PFSK-1 (cell line): ENCODE data around the gene ADAM12.

ENCODE experiments used
- FOXP2 ChIP-seq: optimal IDR thresholded peaks from 2 replicates; pipeline ENCODE3; 2011; ENCODE audit warnings: borderline replicate concordance, control low read depth, inconsistent platforms; ENCODE audit not compliant: insufficient read depth; ENCODE audit errors: extremely low read length, extremely low read depth
- POLR2AphosphoS5 ChIP-seq: IDR thresholded peaks from 2 replicates; pipeline ENCODE4 v1.6.1; 2012; ENCODE audit warnings: low read depth, mild to moderate bottlenecking, control low read depth, low read length, moderate library complexity
- REST ChIP-seq, 2 experiments: IDR thresholded peaks; 2 replicates each; pipeline versions ENCODE4 v1.6.1 to v1.8.0; 2011 to 2012; ENCODE audit warnings: low read depth in 2 of 2, low read length in 2 of 2, control low read depth in 1 of 2, inconsistent platforms in 1 of 2, mild to moderate bottlenecking in 1 of 2, moderate library complexity in 1 of 2; ENCODE audit not compliant: insufficient read depth in 1 of 2
- SIN3A ChIP-seq: IDR thresholded peaks from 2 replicates; pipeline ENCODE4 v1.6.1; 2012; ENCODE audit warnings: mild to moderate bottlenecking, low read length, moderate library complexity, borderline replicate concordance; ENCODE audit not compliant: insufficient read depth
- TAF1 ChIP-seq: IDR thresholded peaks from 2 replicates; pipeline ENCODE4 v1.6.1; 2012; ENCODE audit warnings: low read length, control low read depth, borderline replicate concordance; ENCODE audit not compliant: insufficient read depth

Gene ADAM12

GRCh38 chr10:126314863-126315493 is 73.3 kb downstream of the ADAM12 start:
- TF ChIP-seq REST (IDR thresholded peaks at IDR 0.05; ENCODE audit: insufficient read depth in 1 of 2, low read depth in 2 of 2, low read length in 2 of 2) (no peak), SIN3A (no peak), POLR2AphosphoS5 (no peak), TAF1 (no peak), FOXP2 (no peak)

DNA sequence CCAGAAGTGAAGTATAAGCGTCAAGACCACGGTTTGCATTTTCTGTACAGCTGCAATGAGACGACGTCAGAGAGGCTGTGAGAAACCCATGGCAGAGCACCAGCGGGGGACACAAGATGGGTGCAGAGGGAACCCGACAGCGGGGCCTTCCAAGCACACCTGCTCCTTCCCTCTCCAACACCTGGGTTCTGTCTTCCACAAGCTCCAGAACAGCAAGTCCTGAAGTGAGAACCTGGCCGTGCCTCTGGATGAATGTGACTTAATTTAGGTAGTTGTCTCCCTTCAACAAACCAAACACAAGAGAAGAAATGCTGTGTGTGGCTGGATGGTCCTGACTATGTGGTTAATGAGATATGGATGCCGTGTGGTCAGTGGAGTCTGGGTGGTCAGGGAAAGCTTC is 76.1 kb downstream of the ADAM12 start:
- no peak for TF ChIP-seq FOXP2
- no peak for TF ChIP-seq SIN3A
- TF ChIP-seq REST (IDR thresholded peaks at IDR 0.05; ENCODE audit: insufficient read depth in 1 of 2, low read depth in 2 of 2, low read length in 2 of 2) = no peak
- TF ChIP-seq TAF1 = no peak
- TF ChIP-seq POLR2AphosphoS5 = no peak

DNA sequence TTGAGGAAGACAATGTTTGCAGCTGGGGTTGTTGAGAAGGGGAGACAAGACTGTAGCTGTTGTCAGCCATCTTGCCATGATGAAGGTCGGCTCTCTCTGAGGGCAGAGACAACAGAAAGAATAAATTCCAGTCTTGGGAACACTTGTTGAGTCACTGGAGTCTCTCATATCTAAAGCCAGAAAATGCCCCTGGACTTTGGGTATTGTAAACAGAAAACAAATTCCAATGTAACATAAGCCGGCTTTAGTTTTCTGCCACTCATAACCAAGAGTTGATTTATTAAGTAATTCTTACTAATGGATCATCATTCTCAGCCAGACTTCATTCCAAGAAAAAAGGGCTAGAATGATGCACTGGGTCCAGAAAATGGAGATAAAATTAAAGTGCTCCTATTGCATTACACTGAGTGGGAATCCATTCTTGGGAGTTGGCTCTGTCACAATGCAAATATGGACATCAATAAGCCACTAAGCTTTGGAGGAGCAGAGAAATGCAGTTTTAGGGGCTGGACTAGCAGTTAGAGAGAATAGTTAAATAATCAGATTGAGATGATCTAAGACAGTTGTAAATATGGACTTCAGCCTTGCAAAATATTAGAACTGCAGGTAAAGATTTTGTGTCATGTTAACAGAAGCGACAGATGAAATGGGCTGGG is 78.9 kb downstream of the ADAM12 start:
- no peak for TF ChIP-seq FOXP2
- no peak for TF ChIP-seq REST (IDR thresholded peaks at IDR 0.05; ENCODE audit: insufficient read depth in 1 of 2, low read depth in 2 of 2, low read length in 2 of 2)
- no peak for TF ChIP-seq TAF1
- no peak for TF ChIP-seq SIN3A
- TF ChIP-seq POLR2AphosphoS5 = no peak

DNA sequence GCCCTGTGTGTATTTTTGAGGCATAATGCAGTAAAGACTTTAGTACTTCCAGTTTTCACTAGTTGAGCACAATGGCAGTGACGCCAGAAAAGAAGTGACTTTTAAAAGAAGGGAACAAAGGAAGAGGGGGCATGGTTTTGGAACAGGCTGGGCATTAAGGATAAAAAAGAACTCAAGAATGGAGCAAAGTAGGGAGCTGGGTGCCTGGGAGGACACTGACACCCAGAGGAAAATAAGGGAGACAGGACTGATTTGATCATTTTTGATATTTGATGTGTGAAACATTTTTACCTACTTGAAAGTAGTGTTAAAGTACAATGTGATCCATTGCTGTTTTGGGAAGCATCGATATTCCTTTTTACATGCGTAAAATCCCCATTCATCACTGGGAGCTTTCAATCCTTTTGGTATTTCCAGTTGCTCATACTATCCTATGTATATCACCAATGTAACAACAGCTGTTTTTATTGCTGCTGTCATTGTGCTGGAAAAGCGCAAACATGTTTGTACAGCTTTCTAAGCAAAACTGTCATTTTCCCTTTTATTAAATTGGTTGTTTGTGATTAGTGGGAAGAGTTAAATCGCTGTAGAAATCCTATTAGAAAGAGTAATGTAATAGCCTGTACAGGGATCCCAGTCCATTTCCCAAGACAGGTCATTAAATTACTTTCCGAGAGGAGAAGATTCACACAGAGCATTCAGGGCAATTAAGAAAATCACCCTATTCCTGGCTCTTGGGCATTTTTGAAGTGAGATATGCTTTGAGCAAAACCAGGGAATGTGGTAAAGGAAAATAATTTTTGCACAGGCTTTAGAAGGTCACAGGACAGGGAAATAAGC is 85.2 kb downstream of the ADAM12 start:
- TF ChIP-seq TAF1 (no peak), POLR2AphosphoS5 (no peak), FOXP2 (no peak), SIN3A (no peak), REST (IDR thresholded peaks at IDR 0.05; ENCODE audit: insufficient read depth in 1 of 2, low read depth in 2 of 2, low read length in 2 of 2) (no peak)
